Bronchial epithelial cell (primary cell): ENCODE data around the gene KHDC1L. TPM values are rescaled to one million over a fixed set of nuclear protein-coding genes. Genes with fewer than 3 reads are reported as not detected.

Source experiments
- DNase-seq: peaks from one replicate; pipeline ENCODE4 v3.0.0-alpha.2; 2010; ENCODE audit warnings: low read depth
- FAIRE-seq: peaks from 2 replicates; lab custom pipeline; 2011; peaks lifted over from hg19 to GRCh38; lab: Jason Lieb, UNC
- H3K27me3 ChIP-seq: 2 replicates; pipeline ENCODE4 v1.5.1; 2011; ENCODE audit warnings: low read length; ENCODE audit not compliant: control insufficient read depth, insufficient read depth
- H3K36me3 ChIP-seq: 2 replicates; pipeline ENCODE4 v1.5.1; 2011; ENCODE audit warnings: low read length; ENCODE audit not compliant: control insufficient read depth, insufficient read depth
- H3K4me3 ChIP-seq: 2 replicates; pipeline ENCODE4 v1.5.1; 2011; ENCODE audit warnings: mild to moderate bottlenecking, low read depth, low read length, control low read depth
- CTCF ChIP-seq: IDR thresholded peaks from 2 replicates; pipeline ENCODE4 v1.5.1; 2011; ENCODE audit warnings: mild to moderate bottlenecking, moderate library complexity, low read length, control low read depth, inconsistent platforms; ENCODE audit not compliant: insufficient read depth, severe bottlenecking
- total RNA-seq: library from RNA; depleted of rRNA; stranded (reverse); fragments of >200 nt; gene quantifications from 2 replicates; pipeline ENCODE4 v1.2.1, GENCODE V29; 2014

KHDC1L gene
- total RNA-seq, 1 donor from 2014 or later, result not detected

DNA sequence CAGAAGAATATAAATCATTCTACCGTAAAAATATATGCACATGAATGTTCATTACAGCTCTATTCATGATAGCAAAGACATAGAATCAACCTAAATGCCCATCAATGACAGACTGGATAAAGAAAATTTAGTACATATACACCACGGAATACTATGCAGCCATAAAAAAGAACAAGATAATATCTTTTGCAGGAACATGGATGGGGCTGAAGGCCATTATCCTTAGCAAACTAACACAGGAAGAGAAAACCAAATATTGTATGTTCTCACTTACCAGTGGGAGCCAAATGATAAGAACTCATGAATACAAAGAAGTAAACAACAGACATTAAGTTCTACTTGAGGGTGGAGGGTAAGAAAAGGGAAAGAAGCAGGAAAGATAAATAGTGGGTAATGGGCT, 8.4 kb downstream of the KHDC1L start:
- no peak for TF ChIP-seq CTCF
- Histone ChIP-seq H3K27me3 (no peaks in the 10 kb centered on the region), H3K36me3 (no peaks in the 10 kb centered on the region), H3K4me3 (no peak overlapping the region)
- DNase-seq (no peak), FAIRE-seq (no peak)

DNA sequence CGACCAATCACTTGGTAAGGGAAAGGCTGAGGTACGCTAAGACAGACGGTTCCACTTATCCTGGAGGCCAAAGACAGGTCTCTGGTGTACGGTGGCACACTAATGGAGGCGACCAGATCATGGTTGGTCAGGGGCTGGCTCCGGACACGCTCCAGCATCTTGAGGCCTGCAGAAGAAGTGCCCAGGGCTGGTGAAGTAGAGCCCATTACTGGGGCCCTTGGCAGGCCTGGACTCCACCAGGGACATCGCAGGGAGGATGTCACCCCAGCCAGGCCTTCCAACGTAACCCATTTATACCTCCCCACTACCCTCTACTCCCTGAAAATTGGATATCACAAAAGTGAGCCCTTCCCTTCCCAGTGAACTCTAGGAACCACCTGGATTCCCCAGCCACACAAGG, 16.2 kb downstream of the KHDC1L start:
- no peak overlapping the region for H3K4me3 ChIP-seq
- FAIRE-seq (no peak), DNase-seq (no peak)
- TF ChIP-seq CTCF, result no peak
- H3K27me3 ChIP-seq, result no peaks in the 10 kb centered on the region
- no peaks in the 10 kb centered on the region for H3K36me3 ChIP-seq

- Histone ChIP-seq H3K27me3 (no peaks in the 10 kb centered on the region), H3K36me3 (no peaks in the 10 kb centered on the region), H3K4me3 (no peak overlapping the region)
- no peak for TF ChIP-seq CTCF
- DNase-seq (peak; percentile 54), FAIRE-seq (no peak)
Measured at GRCh38 chr6:73207221-73207837, 18.0 kb downstream of the KHDC1L start.

GRCh38 chr6:73204252-73204651, 21.0 kb downstream of the KHDC1L start:
- no peaks in the 10 kb centered on the region for H3K36me3 ChIP-seq
- no peaks in the 10 kb centered on the region for H3K27me3 ChIP-seq
- no peak overlapping the region for H3K4me3 ChIP-seq
- FAIRE-seq (no peak), DNase-seq (no peak)
- no peak for TF ChIP-seq CTCF

GRCh38 chr6:73203098-73203497, 22.2 kb downstream of the KHDC1L start:
- Histone ChIP-seq H3K4me3 (no peak overlapping the region), H3K36me3 (no peaks in the 10 kb centered on the region), H3K27me3 (no peaks in the 10 kb centered on the region)
- DNase-seq (peak; percentile 29), FAIRE-seq (no peak)
- no peak for TF ChIP-seq CTCF

- no peaks in the 10 kb centered on the region for H3K27me3 ChIP-seq
- no peak for FAIRE-seq
- no peak overlapping the region for H3K4me3 ChIP-seq
- H3K36me3 ChIP-seq, result no peaks in the 10 kb centered on the region
- no peak for TF ChIP-seq CTCF
- no peak for DNase-seq
Measured at GRCh38 chr6:73200735-73201134, 24.6 kb downstream of the KHDC1L start.
